Activated naive CD8-positive, alpha-beta T cell (primary cell): Measurements from ENCODE around the gene OOSP4B.
"Not testable (repeated sequence)": the region's sequence is repeated elsewhere in the genome, so short reads cannot be mapped to it uniquely, and the experiment has no call there.

Source experiments
- H3K27ac Mint-ChIP-seq: one replicate; pipeline ENCODE4 v1.8.0; 2021; ENCODE audit warnings: mixed read lengths
- H3K27me3 Mint-ChIP-seq: one replicate; pipeline ENCODE4 v1.8.0; 2021; ENCODE audit warnings: mixed read lengths
- H3K36me3 Mint-ChIP-seq: one replicate; pipeline ENCODE4 v1.8.0; 2021; ENCODE audit warnings: mixed read lengths
- H3K4me1 Mint-ChIP-seq: one replicate; pipeline ENCODE4 v1.8.0; 2021; ENCODE audit warnings: low read depth, mixed read lengths
- H3K4me3 Mint-ChIP-seq: one replicate; pipeline ENCODE4 v1.8.0; 2021; ENCODE audit warnings: mild to moderate bottlenecking, mixed read lengths
- H3K9me3 Mint-ChIP-seq: one replicate; pipeline ENCODE4 v1.8.0; 2021; ENCODE audit warnings: low read depth, mixed read lengths

The OOSP4B gene

GRCh38 chr11:60029015-60029632, 12.1 kb downstream of the OOSP4B start:
- Mint-ChIP-seq H3K4me3 (no peak overlapping the region), H3K4me1 (no peaks in the 10 kb centered on the region), H3K9me3 (no peaks in the 10 kb centered on the region), H3K27ac (no peak overlapping the region), H3K27me3 (peaks cover 5% of the 10 kb centered on the region), H3K36me3 (no peaks in the 10 kb centered on the region)

- no peak within 1 kb of the TSS for H3K27ac Mint-ChIP-seq
- H3K9me3 Mint-ChIP-seq: no peaks in the 10 kb centered on the region
- peaks cover 4% of the 10 kb centered on the region for H3K27me3 Mint-ChIP-seq
- H3K4me3 Mint-ChIP-seq: no peak within 1 kb of the TSS
- H3K4me1 Mint-ChIP-seq: no peaks in the 10 kb centered on the region
- H3K36me3 Mint-ChIP-seq: no peaks in the 10 kb centered on the region
These were observed 23.1 kb downstream of the OOSP4B start, which contains the start of gene OOSP2 for GRCh38 chr11:60040109-60040508. Gene OOSP2, plus strand, starts transcription at chr11:60040409. Its CDS starts 51 bp downstream, at chr11:60040460.

GRCh38 chr11:60050422-60050821, 33.4 kb downstream of the OOSP4B start:
- not testable (repeated sequence) for H3K4me1 Mint-ChIP-seq, H3K4me3 Mint-ChIP-seq, H3K27ac Mint-ChIP-seq, H3K36me3 Mint-ChIP-seq, H3K27me3 Mint-ChIP-seq, H3K9me3 Mint-ChIP-seq

- not testable (repeated sequence) for H3K9me3 Mint-ChIP-seq, H3K4me1 Mint-ChIP-seq, H3K36me3 Mint-ChIP-seq, H3K27me3 Mint-ChIP-seq, H3K27ac Mint-ChIP-seq, H3K4me3 Mint-ChIP-seq
These were observed 33.9 kb downstream of the OOSP4B start for GRCh38 chr11:60050839-60051238.

GRCh38 chr11:60056349-60056969, 39.5 kb downstream of the OOSP4B start, which contains the start of gene MS4A3:
Gene MS4A3, plus strand, starts transcription at chr11:60056665. Its CDS starts 4,496 bp downstream, at chr11:60061161.
- H3K4me1 Mint-ChIP-seq: no peaks in the 10 kb centered on the region
- no peak within 1 kb of the TSS for H3K4me3 Mint-ChIP-seq
- peaks cover 3% of the 10 kb centered on the region for H3K9me3 Mint-ChIP-seq

GRCh38 chr11:60059052-60059451, 42.1 kb downstream of the OOSP4B start:
- H3K36me3 Mint-ChIP-seq: no peaks in the 10 kb centered on the region
- no peak overlapping the region for H3K27ac Mint-ChIP-seq
- H3K4me1 Mint-ChIP-seq: no peaks in the 10 kb centered on the region
- H3K4me3 Mint-ChIP-seq: no peak overlapping the region
- peaks cover 3% of the 10 kb centered on the region for H3K9me3 Mint-ChIP-seq
- H3K27me3 Mint-ChIP-seq: peaks cover 3% of the 10 kb centered on the region

More at GRCh38 chr11:60056349-60056969, 39.5 kb downstream of the OOSP4B start, which contains the start of gene MS4A3:
- Mint-ChIP-seq H3K27ac (no peak within 1 kb of the TSS), H3K36me3 (no peaks in the 10 kb centered on the region), H3K27me3 (peaks cover 3% of the 10 kb centered on the region)

- no peaks in the 10 kb centered on the region for H3K36me3 Mint-ChIP-seq
- H3K27ac Mint-ChIP-seq: no peak overlapping the region
- no peak overlapping the region for H3K4me3 Mint-ChIP-seq
- peaks cover 3% of the 10 kb centered on the region for H3K27me3 Mint-ChIP-seq
- H3K4me1 Mint-ChIP-seq: no peaks in the 10 kb centered on the region
- H3K9me3 Mint-ChIP-seq: peaks cover 3% of the 10 kb centered on the region
These were observed 42.7 kb downstream of the OOSP4B start for GRCh38 chr11:60059521-60060240.

- no peak overlapping the region for H3K27ac Mint-ChIP-seq
- H3K9me3 Mint-ChIP-seq: peaks cover 3% of the 10 kb centered on the region
- H3K4me3 Mint-ChIP-seq: no peak overlapping the region
- no peaks in the 10 kb centered on the region for H3K36me3 Mint-ChIP-seq
- H3K4me1 Mint-ChIP-seq: no peaks in the 10 kb centered on the region
- peaks cover 3% of the 10 kb centered on the region for H3K27me3 Mint-ChIP-seq
These were observed 47.1 kb downstream of the OOSP4B start for GRCh38 chr11:60064111-60064510.

- Mint-ChIP-seq H3K4me1 (no peaks in the 10 kb centered on the region), H3K27ac (no peak overlapping the region), H3K4me3 (no peak overlapping the region), H3K27me3 (peaks cover 8% of the 10 kb centered on the region), H3K36me3 (no peaks in the 10 kb centered on the region), H3K9me3 (no peaks in the 10 kb centered on the region)
These were observed 48.8 kb downstream of the OOSP4B start for GRCh38 chr11:60065801-60066200.

- H3K27ac Mint-ChIP-seq: no peak overlapping the region
- H3K4me1 Mint-ChIP-seq: no peaks in the 10 kb centered on the region
- H3K36me3 Mint-ChIP-seq: no peaks in the 10 kb centered on the region
- peaks cover 12% of the 10 kb centered on the region for H3K27me3 Mint-ChIP-seq
- H3K4me3 Mint-ChIP-seq: no peak overlapping the region
- no peaks in the 10 kb centered on the region for H3K9me3 Mint-ChIP-seq
These were observed 52.5 kb downstream of the OOSP4B start for GRCh38 chr11:60069450-60069849.

- not testable (repeated sequence) for H3K27ac Mint-ChIP-seq, H3K36me3 Mint-ChIP-seq, H3K9me3 Mint-ChIP-seq, H3K4me1 Mint-ChIP-seq, H3K4me3 Mint-ChIP-seq
- peaks cover 12% of the 10 kb centered on the region for H3K27me3 Mint-ChIP-seq
These were observed 54.7 kb downstream of the OOSP4B start for GRCh38 chr11:60071644-60072043.

GRCh38 chr11:60077216-60077817, 60.3 kb downstream of the OOSP4B start:
- Mint-ChIP-seq H3K9me3 (peaks cover 11% of the 10 kb centered on the region), H3K36me3 (no peaks in the 10 kb centered on the region), H3K4me1 (no peaks in the 10 kb centered on the region), H3K4me3 (no peak overlapping the region), H3K27ac (no peak overlapping the region), H3K27me3 (peaks cover 1% of the 10 kb centered on the region)

GRCh38 chr11:60077981-60078380, 61.0 kb downstream of the OOSP4B start:
- Mint-ChIP-seq H3K4me1 (no peaks in the 10 kb centered on the region), H3K27me3 (peaks cover 1% of the 10 kb centered on the region), H3K36me3 (no peaks in the 10 kb centered on the region), H3K9me3 (peaks cover 11% of the 10 kb centered on the region), H3K27ac (no peak overlapping the region), H3K4me3 (no peak overlapping the region)

GRCh38 chr11:60078745-60079144, 61.8 kb downstream of the OOSP4B start:
- Mint-ChIP-seq H3K4me1 (no peaks in the 10 kb centered on the region), H3K36me3 (no peaks in the 10 kb centered on the region), H3K27me3 (peaks cover 1% of the 10 kb centered on the region)

GRCh38 chr11:60080535-60080934, 63.6 kb downstream of the OOSP4B start:
- Mint-ChIP-seq H3K4me1 (no peaks in the 10 kb centered on the region), H3K4me3 (no peak overlapping the region), H3K27me3 (peaks cover 5% of the 10 kb centered on the region), H3K36me3 (no peaks in the 10 kb centered on the region), H3K27ac (no peak overlapping the region), H3K9me3 (peaks cover 11% of the 10 kb centered on the region)

More at GRCh38 chr11:60078745-60079144, 61.8 kb downstream of the OOSP4B start:
- Mint-ChIP-seq H3K4me3 (no peak overlapping the region), H3K9me3 (peaks cover 11% of the 10 kb centered on the region), H3K27ac (no peak overlapping the region)
